CD4-positive, alpha-beta T cell (primary cell): ENCODE measurements around the gene ZNF48. TPM values are rescaled to one million over a fixed set of nuclear protein-coding genes. Genes with fewer than 3 reads are reported as not detected.

Experiments used
- ATAC-seq: fragments of 200-7000 bp; cut with Tn5 transposase; one replicate; pipeline ENCODE4 v1.10.0; 2022; ENCODE audit warnings: mild to moderate bottlenecking; ENCODE audit not compliant: poor library complexity
- CTCF ChIA-PET: fragments of 350-600 bp; sonication (Branson Sonifier 250); formaldehyde crosslinking; loops from one replicate; lab custom pipeline; 2021; ENCODE audit warnings: antibody characterized with exemption, inconsistent platforms; lab: Charles Lee
- POLR2A ChIA-PET: fragments of 350-600 bp; sonication (Branson Sonifier 250); formaldehyde crosslinking; loops from one replicate; lab custom pipeline; 2021; ENCODE audit warnings: antibody characterized with exemption, inconsistent platforms; lab: Charles Lee
- DNase-seq, 14 experiments: peaks; one replicate each; pipeline ENCODE4 v3.0.0-alpha.2; 2013 to 2020; ENCODE audit warnings: mixed read lengths in 2 of 14
- H3K27ac ChIP-seq, 2 donors: one replicate each; pipeline versions ENCODE4 v1.5.1 to v1.7.0; 2013; ENCODE audit warnings: low read length in 2 of 2, low read depth in 1 of 2, mild to moderate bottlenecking in 1 of 2
- H3K27me3 ChIP-seq, 2 experiments: 1 replicate in 1 of 2; 2 replicates in 1 of 2; pipeline versions ENCODE4 v1.6.1 to v1.7.0; 2013; ENCODE audit warnings: low read length in 2 of 2, control low read depth in 1 of 2, mild to moderate bottlenecking in 1 of 2, moderate library complexity in 1 of 2; ENCODE audit not compliant: insufficient read depth in 2 of 2, control insufficient read depth in 1 of 2
- H3K36me3 ChIP-seq: one replicate; pipeline ENCODE4 v1.6.1; 2013; ENCODE audit warnings: low read length, control low read depth; ENCODE audit not compliant: insufficient read depth
- H3K4me1 ChIP-seq: one replicate; pipeline ENCODE4 v1.6.1; 2013; ENCODE audit warnings: low read length, control low read depth; ENCODE audit not compliant: insufficient read depth
- H3K4me3 ChIP-seq: one replicate; pipeline ENCODE4 v1.5.1; 2013; ENCODE audit warnings: mild to moderate bottlenecking, low read length, moderate library complexity
- H3K9me3 ChIP-seq, 2 experiments: 1 replicate in 1 of 2; 2 replicates in 1 of 2; pipeline versions ENCODE4 v1.6.1 to v1.7.0; 2013; ENCODE audit warnings: low read length in 2 of 2, mild to moderate bottlenecking in 2 of 2, control low read depth in 1 of 2, moderate library complexity in 1 of 2; ENCODE audit not compliant: control insufficient read depth in 1 of 2, insufficient read depth in 1 of 2
- H3K27ac Mint-ChIP-seq: one replicate; pipeline ENCODE4 v1.8.0; 2020; ENCODE audit warnings: mixed read lengths
- H3K27me3 Mint-ChIP-seq: one replicate; pipeline ENCODE4 v1.8.0; 2021; ENCODE audit warnings: mixed read lengths
- H3K36me3 Mint-ChIP-seq: one replicate; pipeline ENCODE4 v1.8.0; 2021; ENCODE audit warnings: low read depth, mixed read lengths
- H3K4me1 Mint-ChIP-seq: one replicate; pipeline ENCODE4 v1.8.0; 2021; ENCODE audit warnings: low read depth, mixed read lengths
- H3K4me3 Mint-ChIP-seq: one replicate; pipeline ENCODE4 v1.8.0; 2020; ENCODE audit warnings: mild to moderate bottlenecking, mixed read lengths
- H3K9me3 Mint-ChIP-seq: one replicate; pipeline ENCODE4 v1.8.0; 2020; ENCODE audit warnings: mixed read lengths
- CTCF ChIP-seq: fragments of 200-600 bp; IDR thresholded peaks from one replicate; pipeline ENCODE4 v1.8.0; 2022; ENCODE audit warnings: antibody characterized with exemption, mild to moderate bottlenecking
- intact Hi-C, 2 experiments: fragments of 100-400 bp; cut with DNase I in 1 of 2; cut with micrococcal nuclease in 1 of 2; formaldehyde crosslinking; loops; one replicate each; pipeline versions ENCODE4 v1.15.1 to v1.9.0; 2023 to 2025; cut with DNase I, micrococcal nuclease
- total RNA-seq, 174 experiments: library from RNA in 2 of 174; stranded (reverse) in 2 of 174; gene quantifications; one replicate each; pipeline ENCODE4 v1.2.3 and lab custom pipeline; 2021 to 2026

ZNF48 gene
- total RNA-seq, 2 experiments from 2014 or later: 3.4 to 3.5 TPM

GRCh38 chr16:30416047-30416603 is 20.9 kb downstream of the ZNF48 start:
- ATAC-seq: no peak
- ChIA-PET CTCF (interaction anchor here (0.6 to 1.9 kb wide), 3 partner anchors 11 to 384 kb away, joined by 3 to 5 read pairs (median 3); partner anchors contain the start of gene DCTPP1), POLR2A (interaction anchor here (1.1 to 4.9 kb wide), 5 partner anchors 9 to 351 kb away, joined by 5 to 119 read pairs (median 6); partner anchors contain the start of genes ALDOA, DCTPP1 and ZNF771)
- no peaks in the 10 kb centered on the region for H3K9me3 Mint-ChIP-seq
- Histone ChIP-seq H3K27ac (no peak overlapping the region), H3K4me3 (no peak overlapping the region), H3K27me3 (no peaks in the 10 kb centered on the region), H3K4me1 (peaks cover 16% of the 10 kb centered on the region), H3K36me3 (peaks cover 12% of the 10 kb centered on the region), H3K9me3 (no peaks in the 10 kb centered on the region)
- intact Hi-C loops: loop anchor here in 1 of 2 experiments (10.0 kb wide), 2 partner anchors 321 to 351 kb away; partner anchors contain the start of genes ALDOA, TBX6 and YPEL3
- no peak for TF ChIP-seq CTCF
- H3K27me3 Mint-ChIP-seq: no peaks in the 10 kb centered on the region
- H3K27ac Mint-ChIP-seq: no peak overlapping the region
- H3K4me1 Mint-ChIP-seq: peaks cover 21% of the 10 kb centered on the region
- no peak for DNase-seq
- H3K36me3 Mint-ChIP-seq: peaks cover 22% of the 10 kb centered on the region
- peak overlapping the region; percentile 0 for H3K4me3 Mint-ChIP-seq

- Histone ChIP-seq H3K4me3 (peak overlapping the region; percentile 53), H3K27ac (peak overlapping the region in 1 of 2 donors; percentile 73), H3K4me1 (peaks cover 16% of the 10 kb centered on the region), H3K36me3 (peaks cover 7% of the 10 kb centered on the region), H3K9me3 (no peaks in the 10 kb centered on the region), H3K27me3 (no peaks in the 10 kb centered on the region)
- intact Hi-C loops: loop anchor here in 1 of 2 experiments (1.0 to 10.0 kb wide), 3 partner anchors 294 to 352 kb away; partner anchors contain the start of genes ALDOA, MAPK3, TBX6 and YPEL3
- no peaks in the 10 kb centered on the region for H3K27me3 Mint-ChIP-seq
- H3K4me1 Mint-ChIP-seq: peaks cover 21% of the 10 kb centered on the region
- no peak for ATAC-seq
- H3K4me3 Mint-ChIP-seq: peak overlapping the region; percentile 80
- peak overlapping the region; percentile 85 for H3K27ac Mint-ChIP-seq
- ChIA-PET CTCF (interaction anchor here (0.9 to 2.3 kb wide), 8 partner anchors 8 to 274 kb away, joined by 3 to 13 read pairs (median 6); partner anchors contain the start of genes DCTPP1 and ZNF771), POLR2A (interaction anchor here (0.6 to 4.9 kb wide), 57 partner anchors 9 to 701 kb away, joined by 3 to 119 read pairs (median 6); partner anchors contain the start of genes ALDOA, CD2BP2, CORO1A and DCTPP1)
- TF ChIP-seq CTCF: no peak
- peaks cover 27% of the 10 kb centered on the region for H3K36me3 Mint-ChIP-seq
- H3K9me3 Mint-ChIP-seq: no peaks in the 10 kb centered on the region
- DNase-seq: no peak
Measured at GRCh38 chr16:30416624-30417528, 21.7 kb downstream of the ZNF48 start.
